ENCODE measurements around the gene RIPOR3. TPM values are rescaled to one million over a fixed set of nuclear protein-coding genes. Genes with fewer than 3 reads are reported as not detected.
"Not testable (repeated sequence)": the region's sequence is repeated elsewhere in the genome, so short reads cannot be mapped to it uniquely, and the experiment has no call there.

Gene RIPOR3
- total RNA-seq, 1 donor from 2014 or later: not detected

DNA sequence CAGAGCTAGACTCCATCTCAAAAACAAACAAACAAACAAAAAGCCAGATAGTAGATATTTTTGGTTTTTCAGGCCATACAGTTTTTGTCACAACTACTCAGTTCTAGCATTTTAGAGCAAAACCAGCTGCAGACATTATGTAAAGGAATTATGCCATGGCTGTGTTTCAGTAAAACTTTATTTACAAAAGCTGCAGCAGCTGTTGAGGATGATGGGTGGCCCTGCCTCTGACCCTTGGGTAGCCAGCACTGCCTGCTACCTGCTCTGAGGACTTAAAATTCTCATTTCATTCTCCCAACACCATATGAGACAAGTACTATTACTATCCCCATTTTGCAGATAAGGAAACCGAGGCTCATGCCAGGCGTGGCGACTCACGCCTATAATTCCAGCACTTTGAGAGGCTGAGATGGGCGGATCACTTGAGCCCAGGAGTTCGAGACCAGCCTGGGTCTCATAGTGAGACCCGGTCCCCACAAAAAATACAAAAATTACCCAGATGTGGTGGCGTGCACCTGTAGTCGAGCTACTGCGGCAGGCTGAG, 56.3 kb downstream of the RIPOR3 start:
- no peak for DNase-seq (ENCODE audit: low read depth, low spot score)

DNA sequence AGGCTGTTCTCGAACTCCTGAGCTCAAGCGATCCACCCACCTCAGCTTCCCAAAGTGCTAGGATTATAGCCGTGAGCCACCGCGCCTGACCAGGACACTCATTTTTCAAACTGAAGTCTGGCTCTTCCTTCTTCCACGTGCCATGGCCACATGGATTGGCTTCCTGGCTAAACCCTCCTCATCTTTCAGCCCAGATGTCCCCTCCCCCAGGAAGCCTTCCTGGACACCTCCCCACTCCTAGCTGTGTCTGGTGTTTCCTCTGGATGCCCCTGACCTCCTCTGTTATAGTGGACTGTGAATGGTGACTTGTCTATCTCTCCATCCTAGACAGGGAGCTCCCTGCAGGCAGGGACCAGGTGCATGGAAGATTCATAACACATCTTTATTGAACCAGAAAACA, 57.2 kb downstream of the RIPOR3 start:
- DNase-seq (ENCODE audit: low read depth, low spot score): no peak

DNA sequence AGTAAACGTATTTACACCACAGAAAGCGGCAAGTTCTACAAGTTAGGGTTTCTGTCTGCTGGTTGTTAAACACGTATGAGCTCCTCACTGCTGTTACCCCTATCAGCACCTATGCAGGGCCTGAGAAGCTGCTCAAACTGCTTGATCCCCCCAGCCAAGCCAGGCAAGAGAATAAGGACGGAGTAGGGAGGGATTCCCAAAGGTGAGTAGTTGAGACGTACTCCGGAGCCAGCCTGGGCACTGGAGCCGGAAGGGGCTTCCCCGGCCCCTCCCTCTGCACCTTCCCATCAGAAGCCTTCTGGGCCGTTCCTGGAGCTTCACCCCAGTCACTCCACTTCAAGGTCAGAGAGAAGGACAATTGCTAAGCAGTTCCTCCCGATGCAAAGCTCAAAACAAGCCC, 58.0 kb downstream of the RIPOR3 start:
- no peak for DNase-seq (ENCODE audit: low read depth, low spot score)

DNA sequence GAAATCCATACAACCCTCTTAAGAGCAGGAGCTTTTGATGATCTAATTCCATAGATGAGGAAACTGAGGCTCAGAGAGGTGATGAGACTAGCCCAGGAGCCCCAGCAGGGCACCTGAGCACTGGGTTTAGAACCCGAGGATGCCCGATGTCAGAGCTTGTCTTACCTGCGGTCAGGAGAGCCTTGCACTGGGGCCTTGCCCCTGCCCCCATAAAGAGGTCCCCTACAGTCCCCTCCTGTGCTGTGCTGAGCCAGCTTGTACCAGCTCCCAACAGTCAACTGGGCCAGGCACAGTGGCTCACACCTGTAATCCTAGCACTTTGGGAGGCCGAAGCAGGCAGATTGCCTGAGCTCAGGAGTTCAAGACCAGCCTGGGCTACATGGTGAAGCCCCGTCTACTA, 58.6 kb downstream of the RIPOR3 start:
- no peak for DNase-seq (ENCODE audit: low read depth, low spot score)

DNA sequence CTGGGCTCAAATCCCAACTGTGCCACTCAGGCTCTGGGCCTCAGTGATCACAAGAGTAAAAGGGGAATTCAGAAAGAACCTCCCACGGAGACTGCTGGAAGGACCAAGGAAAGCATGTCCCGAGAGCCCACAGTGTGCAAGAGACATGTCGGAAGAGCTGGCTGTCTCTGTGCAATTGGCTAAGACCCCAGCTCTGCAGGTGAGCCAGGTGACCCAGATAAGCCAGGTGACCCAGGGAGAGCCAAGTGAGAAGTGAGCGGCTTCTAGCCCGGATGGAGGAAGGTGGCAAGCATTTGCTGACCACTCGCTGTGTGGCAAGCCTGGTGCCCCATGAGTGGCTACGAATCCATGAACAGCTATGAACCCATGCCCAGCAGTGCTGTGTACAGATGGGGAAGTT, 59.1 kb downstream of the RIPOR3 start:
- DNase-seq (ENCODE audit: low read depth, low spot score): no peak

DNA sequence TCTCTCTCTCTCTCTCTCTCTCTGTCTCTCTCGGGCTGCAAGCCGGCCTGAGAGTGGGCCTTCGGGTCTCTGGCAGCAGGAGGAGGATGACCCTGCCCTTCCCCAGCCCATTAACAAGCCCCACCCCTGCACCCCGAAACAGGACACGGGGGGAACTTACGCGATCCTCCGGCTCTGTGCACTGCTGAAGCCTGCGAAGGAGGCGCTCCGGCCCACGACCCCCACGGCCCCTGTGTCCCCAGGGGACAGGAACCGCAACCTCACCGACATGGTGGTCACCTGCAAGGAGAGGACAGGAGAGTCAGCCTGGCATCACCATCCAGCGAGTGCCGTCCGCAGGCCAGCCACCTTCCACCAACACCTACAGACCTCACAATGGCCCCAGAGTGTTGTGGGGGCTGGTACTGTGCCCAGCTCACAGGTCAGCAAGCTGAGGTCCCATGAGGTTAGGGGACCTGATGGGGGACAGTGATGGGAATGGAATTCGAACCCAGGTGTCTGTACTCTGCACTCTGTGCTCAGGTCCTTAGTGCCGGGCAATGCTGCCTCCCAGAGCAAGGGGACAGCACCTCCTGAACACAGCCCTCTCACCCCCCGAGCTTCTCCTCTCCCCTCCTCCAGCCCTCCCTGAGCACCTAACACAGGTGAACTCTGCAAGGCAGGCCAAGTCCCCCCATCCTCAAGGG, 60.6 kb downstream of the RIPOR3 start:
- DNase-seq (ENCODE audit: low read depth, low spot score): no peak

DNA sequence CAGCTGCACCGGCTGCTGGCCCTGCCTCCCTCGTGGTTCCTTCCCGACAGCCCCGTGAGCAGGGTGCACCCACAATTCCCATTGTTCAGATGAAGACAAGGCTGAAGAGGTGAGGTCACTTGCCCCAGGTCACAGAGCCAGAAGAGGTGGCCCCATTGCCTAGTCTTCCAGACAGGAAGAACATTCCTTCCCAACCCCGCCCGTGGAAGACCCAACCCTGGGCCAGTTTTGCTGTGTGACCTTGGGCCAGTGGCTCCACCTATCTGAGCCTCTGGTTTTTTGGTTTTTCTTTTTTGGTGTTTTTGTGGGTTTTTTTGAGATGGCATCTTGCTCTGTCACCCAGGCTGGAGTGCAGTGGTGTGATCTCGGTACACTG, 61.7 kb downstream of the RIPOR3 start:
- no peak for DNase-seq (ENCODE audit: low read depth, low spot score)

DNA sequence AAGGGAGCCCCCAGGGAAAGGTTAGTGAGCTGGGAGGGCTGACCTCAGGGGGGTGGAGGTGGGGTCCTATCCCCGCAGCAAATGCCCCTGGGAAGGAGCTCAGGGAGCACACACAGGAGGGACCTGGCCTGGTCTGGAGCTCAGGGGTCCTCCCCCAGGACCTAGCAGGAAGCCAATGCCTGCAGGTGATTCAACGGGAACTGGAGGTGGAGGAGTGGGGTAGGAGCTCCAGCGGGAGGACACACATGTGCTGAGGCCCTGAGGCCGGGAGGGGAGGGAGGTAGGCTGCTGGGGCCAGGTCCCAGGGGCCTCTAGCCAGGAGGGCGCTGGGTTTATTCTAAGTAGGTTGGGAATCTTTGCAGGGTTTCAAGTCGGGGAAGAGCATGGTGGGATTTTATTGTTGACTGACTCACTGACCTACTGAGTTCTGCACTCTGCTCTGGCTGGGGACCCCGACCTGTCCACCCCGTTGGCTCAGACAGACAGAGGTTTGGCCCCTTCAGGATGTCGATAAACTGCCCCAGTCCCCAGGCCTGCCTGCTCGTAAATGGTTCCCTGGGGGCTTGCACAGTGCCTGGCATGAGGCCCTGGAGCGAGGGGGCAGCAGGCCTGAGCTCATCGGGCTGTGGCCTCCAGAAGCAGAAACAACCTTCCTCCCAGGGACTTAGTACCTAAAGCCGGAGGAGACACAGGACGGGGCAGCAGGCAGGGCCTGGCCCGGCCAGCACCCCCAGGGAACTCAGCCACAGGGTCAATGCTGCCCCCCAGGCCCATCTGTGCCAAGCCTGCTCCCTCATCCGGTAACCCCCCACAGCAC, 62.3 kb downstream of the RIPOR3 start:
- no peak for DNase-seq (ENCODE audit: low read depth, low spot score)

DNA sequence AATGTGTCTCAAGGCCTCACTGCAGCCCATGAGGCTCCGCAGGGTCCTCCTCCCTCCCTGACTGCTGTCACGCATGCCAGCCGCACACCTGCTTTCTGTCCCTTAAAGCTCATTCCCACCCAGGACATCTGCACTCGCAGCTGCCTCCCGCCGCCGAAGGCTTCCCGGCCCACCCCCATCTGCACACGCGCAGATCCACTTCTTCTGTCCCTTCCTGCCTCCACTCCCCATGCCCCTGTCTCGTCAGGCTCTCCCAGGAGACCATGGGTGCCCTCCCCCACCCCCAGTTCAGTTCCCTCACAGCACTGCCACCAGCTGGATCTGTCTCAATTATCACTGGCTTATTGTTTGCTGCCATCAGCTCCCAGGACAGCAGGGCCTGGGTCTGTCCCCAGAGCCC, 63.0 kb downstream of the RIPOR3 start:
- DNase-seq (ENCODE audit: low read depth, low spot score): no peak

DNA sequence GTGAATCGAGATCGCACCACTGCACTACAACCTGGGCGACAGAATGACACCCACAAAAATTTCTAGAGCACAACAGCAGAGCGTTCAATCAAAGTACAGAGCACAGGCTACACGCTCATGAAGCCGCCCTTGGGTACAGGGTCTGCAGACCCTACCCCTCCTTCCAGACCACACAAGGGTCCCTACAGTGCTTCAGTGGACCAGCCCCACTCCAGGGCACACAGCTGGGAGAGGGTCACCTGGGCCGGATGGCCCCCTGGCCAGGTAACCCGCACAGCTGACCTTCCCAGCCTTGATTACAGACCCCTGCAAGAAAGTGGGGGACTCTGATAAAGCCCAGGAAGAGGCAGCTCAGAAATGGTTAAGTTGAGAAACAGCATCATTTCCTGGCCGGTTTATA, 63.6 kb downstream of the RIPOR3 start:
- no peak for DNase-seq (ENCODE audit: low read depth, low spot score)

DNA sequence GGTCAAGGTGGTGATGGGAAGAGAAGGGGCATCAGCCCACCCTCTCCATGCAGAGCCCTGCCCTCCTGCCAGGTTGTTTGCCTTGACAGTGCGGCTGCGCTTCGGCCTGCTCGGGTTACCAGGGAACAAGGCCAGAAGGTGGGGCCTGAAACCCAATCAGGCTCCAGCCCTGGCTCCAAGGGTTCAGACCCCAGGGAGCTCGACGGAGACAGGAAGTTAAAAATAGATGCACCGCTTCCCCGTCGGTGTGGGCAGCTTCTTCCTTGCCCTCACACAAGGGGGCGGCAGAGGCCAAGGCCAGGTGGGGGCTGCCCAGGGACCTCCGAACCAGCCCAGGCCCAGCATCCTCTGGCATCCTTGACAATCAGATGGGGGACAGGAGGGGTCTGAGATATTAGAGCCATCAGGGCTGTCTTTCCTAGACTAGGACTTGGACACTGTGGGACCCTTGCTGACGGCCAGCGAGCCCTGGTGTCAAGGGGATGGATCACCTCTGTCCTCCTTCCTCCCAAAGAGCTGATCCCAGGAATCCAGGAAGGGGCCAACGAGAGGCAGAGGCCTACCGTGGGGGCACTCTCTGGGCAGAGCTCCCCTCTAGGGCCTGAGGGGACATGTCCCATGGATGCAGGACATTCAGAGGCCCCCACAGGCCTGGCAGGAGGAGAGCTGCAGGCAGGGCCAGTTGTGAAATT, 65.2 kb downstream of the RIPOR3 start:
- no peak for DNase-seq (ENCODE audit: low read depth, low spot score)

DNA sequence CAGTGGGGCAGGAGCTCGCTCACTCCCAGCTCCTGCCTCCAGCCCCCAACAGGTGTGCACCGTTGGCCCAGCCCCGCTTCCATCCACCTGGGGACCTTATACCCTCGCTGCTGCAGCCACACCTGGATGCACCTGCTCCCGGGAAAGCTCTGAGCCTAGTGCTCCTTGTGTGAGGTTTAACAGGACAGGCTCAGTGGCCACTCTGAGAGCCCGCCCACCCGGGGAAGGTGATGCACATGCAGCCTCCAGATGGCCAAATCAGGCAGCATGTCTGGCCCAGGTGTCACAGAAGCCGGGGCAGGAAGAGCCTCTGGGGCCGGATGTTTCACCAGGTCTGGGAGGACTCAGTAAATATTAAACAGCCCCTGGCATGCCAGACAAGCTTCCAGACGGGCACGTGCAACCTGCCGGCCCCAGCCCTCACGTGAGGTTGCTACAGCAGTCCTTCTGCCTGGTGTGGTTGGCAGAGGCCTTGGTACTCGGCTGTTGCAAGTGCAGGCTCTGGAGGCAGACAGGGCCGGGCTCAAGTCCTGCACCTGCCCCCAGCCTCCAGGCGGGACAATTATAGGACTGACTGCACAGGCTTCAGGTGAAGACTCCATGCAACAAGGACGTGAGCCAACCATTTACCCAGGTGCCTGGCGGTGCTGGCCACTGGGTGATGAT, 66.9 kb downstream of the RIPOR3 start:
- no peak for DNase-seq (ENCODE audit: low read depth, low spot score)

DNA sequence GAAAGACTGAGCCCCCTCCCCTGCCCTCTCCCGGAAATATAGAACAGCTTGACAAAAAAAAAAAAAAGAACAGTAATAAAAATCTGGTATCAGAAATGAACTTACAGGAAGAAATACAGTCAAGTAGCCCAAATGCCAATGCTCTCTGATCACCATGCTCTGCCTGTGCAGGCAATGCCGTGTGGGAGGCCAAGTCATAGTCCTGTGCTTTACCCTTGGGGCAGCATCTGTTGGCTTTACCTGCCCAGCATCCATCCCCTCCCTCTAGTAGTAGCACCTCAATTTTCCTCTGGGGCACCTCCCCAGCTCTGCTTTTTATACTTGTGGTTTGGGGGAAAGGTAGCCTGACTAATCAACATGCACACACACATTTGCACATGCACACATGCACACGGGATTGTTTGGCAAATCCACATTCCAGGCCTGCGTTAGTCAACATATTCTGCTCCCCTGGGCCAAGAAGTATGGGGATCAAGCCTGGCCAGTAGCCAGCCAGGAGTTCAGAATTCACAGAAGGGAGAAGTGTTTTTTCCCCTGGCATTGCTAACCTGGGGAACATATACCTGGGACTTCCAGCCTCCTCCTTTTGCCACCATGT, 70.2 kb downstream of the RIPOR3 start:
- no peak for DNase-seq (ENCODE audit: low read depth, low spot score)

DNA sequence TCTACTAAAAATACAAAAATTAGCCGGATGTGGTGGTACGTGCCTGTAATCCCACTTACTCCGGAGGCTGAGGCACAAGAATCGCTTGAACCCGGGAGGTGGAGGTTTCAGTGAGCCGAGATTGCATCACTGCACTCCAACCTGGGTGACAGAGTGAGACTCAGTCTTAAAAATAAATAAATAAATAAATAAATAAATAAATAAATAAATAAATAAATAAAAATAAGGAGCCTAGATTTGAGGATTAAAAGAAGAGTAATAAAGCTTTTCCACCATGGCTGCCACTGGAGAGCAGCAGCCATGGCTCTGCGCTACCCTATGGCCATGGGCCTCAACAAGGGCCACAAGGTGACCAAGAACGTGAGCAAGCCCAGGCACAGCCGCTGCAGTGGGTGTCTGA, 70.9 kb downstream of the RIPOR3 start:
- DNase-seq (ENCODE audit: low read depth, low spot score): not testable (repeated sequence)

DNA sequence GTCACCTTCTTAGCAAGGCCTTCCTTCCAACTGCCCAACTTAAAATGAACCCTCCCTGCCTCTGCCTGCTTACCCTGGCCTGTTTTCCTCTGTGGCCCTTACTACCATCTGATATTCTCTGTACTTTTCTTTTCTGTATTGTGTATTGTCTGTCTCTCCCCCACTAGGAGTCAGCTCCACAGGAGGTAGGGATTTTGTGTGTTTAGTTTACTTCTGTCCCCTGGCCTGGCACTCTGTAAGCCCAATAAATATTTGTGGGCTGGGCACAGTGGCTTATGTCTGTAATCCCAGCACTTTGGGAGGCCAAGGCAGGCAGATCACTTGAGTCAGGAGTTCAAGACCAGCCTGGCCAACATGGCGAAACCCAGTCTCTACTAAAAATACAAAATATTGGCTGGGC, 72.8 kb downstream of the RIPOR3 start:
- DNase-seq (ENCODE audit: low read depth, low spot score): no peak

DNA sequence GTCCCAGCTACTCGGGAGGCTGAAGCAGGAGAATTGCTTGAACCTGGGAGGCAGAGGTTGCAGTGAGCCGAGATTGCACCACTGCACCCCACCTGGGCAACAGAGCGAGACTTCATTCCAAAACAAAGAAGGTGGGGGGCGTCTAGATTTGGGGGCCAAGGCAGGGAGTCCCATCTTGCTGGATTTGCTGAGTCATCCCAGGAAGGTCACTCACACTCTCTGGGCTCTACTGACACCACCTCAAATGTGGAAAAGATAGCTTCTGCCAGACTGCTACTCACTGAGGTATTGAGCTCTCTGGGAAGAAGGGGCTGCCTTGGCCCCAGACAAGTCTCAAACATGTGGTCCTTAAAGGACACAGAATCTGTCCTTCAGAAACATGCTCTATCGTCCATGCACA, 74.3 kb downstream of the RIPOR3 start:
- DNase-seq (ENCODE audit: low read depth, low spot score): no peak

DNA sequence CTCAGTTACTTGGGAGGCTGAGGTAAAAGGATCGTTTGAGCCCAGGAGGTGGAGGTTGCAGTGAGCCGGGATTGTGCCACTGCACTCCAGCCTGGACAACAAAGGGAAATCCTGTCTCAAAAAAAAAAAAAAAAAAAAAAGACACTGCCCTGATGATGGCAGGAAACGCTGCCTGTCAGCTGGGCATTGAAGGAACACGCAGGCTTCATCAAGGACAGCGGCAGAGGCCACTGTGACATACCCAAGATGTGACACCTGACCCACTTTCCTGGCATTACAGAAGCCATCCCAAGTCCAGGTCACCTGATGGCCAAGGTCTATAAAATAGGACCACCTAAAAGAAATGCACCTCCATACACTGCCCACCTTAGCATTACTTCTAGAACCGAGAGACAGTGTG, 75.9 kb downstream of the RIPOR3 start:
- no peak for DNase-seq (ENCODE audit: low read depth, low spot score)

DNA sequence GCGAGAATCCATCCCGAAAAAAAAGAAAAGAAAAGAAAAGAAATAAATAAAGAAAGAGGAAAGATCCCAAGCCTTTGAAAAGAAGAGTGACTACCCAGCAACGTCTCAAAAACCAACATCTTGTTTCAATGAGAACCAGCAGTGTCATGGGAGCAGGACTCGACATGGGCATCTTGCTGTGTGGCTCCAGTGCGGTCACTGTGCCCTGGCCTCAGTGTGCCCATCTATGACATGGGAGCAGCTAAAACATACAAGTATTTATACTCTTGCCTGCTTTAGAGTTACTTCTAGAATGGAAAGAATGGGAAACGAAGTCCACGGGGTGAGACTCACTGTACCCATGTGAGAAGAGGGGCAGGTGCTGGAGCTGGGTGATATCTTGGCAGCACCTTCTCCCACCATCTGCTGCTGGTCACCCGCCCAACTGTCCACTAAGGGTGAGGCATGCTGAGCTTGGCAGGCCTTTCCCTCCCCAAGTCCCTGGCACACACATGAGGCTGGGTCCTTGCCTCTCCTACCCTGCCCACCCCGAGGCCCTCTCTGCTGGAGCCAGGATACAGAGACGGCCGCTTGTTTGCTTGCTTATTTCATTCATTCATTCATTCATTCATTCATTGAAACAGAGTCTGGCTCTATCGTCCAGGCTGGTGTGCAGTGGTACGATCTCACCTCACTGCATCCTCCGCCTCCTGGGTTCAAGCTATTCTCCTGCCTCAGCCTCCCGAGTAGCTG, 77.7 kb downstream of the RIPOR3 start:
- no peak for DNase-seq (ENCODE audit: low read depth, low spot score)

DNA sequence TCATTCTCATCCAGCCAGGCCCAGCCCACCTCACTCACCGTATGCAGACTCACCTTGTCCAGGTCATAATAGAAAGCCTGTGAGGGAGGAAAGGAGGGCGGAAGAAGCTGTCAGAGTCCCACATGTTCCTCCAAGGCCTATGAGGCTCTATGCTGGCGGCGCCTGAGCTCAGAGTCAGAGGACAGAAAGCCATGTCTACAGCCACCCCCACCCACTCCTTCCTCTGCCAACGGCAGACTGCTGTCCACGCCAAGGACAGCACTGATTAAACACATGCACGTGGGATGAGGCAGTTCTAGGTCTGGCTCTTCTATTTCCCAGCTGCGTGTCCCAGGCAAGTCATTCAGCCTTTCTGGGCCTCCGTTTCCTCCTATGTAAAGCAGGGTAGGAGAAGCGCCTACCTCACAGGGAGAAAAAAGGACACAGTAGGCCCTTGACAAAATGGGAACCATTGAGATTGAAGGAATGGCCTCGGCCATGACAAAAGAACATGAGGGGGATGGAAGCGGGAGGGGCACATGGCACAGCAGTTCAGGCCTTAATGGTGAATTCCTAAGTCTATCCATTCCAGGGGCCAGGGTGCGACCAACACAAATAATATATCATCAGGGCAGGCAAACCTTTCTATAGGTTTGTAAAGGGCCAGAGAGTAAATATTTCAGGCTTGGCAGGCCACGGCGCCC, 80.1 kb downstream of the RIPOR3 start:
- DNase-seq (ENCODE audit: low read depth, low spot score): no peak

DNA sequence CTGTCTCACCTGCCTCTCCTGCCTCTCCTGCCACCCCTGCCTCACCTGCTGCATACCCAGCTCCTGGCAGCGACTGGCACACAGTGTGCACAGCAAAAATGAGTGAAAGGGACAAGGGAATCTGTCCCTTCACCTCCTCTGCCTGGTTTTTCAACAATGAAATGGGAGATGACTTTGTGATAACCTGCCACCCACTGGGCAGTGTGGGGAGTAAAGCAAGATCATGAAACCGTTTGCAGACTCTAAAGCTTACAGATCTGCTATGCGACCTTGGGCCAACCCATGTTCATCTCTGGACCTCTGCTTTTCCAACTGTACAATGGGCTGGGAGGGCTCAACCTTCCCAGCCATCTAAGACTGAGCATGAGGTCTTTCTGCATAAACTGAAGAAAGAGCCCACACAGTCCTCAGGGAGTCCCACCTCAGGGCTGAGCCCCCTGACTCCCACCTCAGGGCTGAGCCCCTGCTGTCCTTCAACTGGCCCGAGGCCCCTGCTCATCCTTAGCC, 81.1 kb downstream of the RIPOR3 start:
- DNase-seq (ENCODE audit: low read depth, low spot score): no peak
